CD14-positive monocyte (primary cell): ENCODE data around the gene POMT2. TPM values are rescaled to one million over a fixed set of nuclear protein-coding genes. Genes with fewer than 3 reads are reported as not detected.

ENCODE experiments used
- DNase-seq, 3 donors: peaks; one replicate each; pipeline ENCODE4 v3.0.0-alpha.2; 2011 to 2022
- H2AFZ ChIP-seq: 2 replicates; pipeline ENCODE4 v1.6.0; 2012; ENCODE audit warnings: mild to moderate bottlenecking, low read depth, low read length, inconsistent platforms; ENCODE audit not compliant: insufficient read depth, poor library complexity, severe bottlenecking
- H3K27ac ChIP-seq, 2 donors: 1 replicate in 1 of 2; 2 replicates in 1 of 2; pipeline ENCODE4 v1.5.1; 2012 to 2013; ENCODE audit warnings: low read length in 2 of 2, control low read depth in 1 of 2, inconsistent platforms in 1 of 2, low read depth in 1 of 2, mild to moderate bottlenecking in 1 of 2
- H3K27me3 ChIP-seq, 2 donors: one replicate each; pipeline versions ENCODE4 v1.6.0 to v1.6.1; 2011 to 2013; ENCODE audit warnings: low read length in 2 of 2; ENCODE audit not compliant: control insufficient read depth in 2 of 2, insufficient read depth in 2 of 2
- H3K36me3 ChIP-seq, 2 donors: replicated peaks in 1 of 2; 1 replicate in 1 of 2; 2 replicates in 1 of 2; pipeline versions ENCODE4 v1.5.1 to v1.6.1; 2012 to 2013; ENCODE audit warnings: low read length in 2 of 2, control low read depth in 1 of 2, inconsistent platforms in 1 of 2, mild to moderate bottlenecking in 1 of 2; ENCODE audit not compliant: insufficient read depth in 2 of 2, control insufficient read depth in 1 of 2
- H3K4me1 ChIP-seq, 2 donors: 1 replicate in 1 of 2; 2 replicates in 1 of 2; pipeline versions ENCODE4 v1.5.1 to v1.6.1; 2012 to 2013; ENCODE audit warnings: low read length in 2 of 2, control low read depth in 1 of 2, inconsistent platforms in 1 of 2, mild to moderate bottlenecking in 1 of 2, moderate library complexity in 1 of 2; ENCODE audit not compliant: insufficient read depth in 2 of 2, control insufficient read depth in 1 of 2
- H3K4me2 ChIP-seq: replicated peaks from 2 replicates; pipeline ENCODE3; 2012; ENCODE audit warnings: low read length, moderate library complexity, mild to moderate bottlenecking; ENCODE audit not compliant: poor library complexity, severe bottlenecking; ENCODE audit errors: extremely low read depth
- H3K4me3 ChIP-seq, 3 experiments: fragments of 200-600 bp in 1 of 3; sonication (generic) in 1 of 3; replicated peaks in 1 of 3; 1 replicate in 2 of 3; 2 replicates in 1 of 3; pipeline ENCODE4 v1.5.1; 2011 to 2013; ENCODE audit warnings: low read length in 3 of 3, mild to moderate bottlenecking in 3 of 3, control low read depth in 2 of 3, low read depth in 2 of 3, inconsistent platforms in 1 of 3, moderate library complexity in 1 of 3
- H3K79me2 ChIP-seq: 2 replicates; pipeline ENCODE4 v1.6.0; 2012; ENCODE audit warnings: mild to moderate bottlenecking, control low read depth, inconsistent platforms, low read length, moderate library complexity; ENCODE audit not compliant: insufficient read depth
- H3K9ac ChIP-seq: 2 replicates; pipeline ENCODE4 v1.6.0; 2017; ENCODE audit warnings: low read length, mild to moderate bottlenecking; ENCODE audit not compliant: insufficient read depth, poor library complexity, severe bottlenecking
- H3K9me3 ChIP-seq, 2 donors: replicated peaks in 1 of 2; 1 replicate in 1 of 2; 2 replicates in 1 of 2; pipeline versions ENCODE4 v1.5.1 to v1.6.1; 2012 to 2013; ENCODE audit warnings: low read length in 2 of 2, control low read depth in 1 of 2; ENCODE audit not compliant: control insufficient read depth in 1 of 2, insufficient read depth in 1 of 2
- H4K20me1 ChIP-seq: 2 replicates; pipeline ENCODE4 v1.6.0; 2012; ENCODE audit warnings: mild to moderate bottlenecking, low read length, control low read depth, moderate library complexity; ENCODE audit not compliant: insufficient read depth
- H3K27ac Mint-ChIP-seq, 7 donors: one replicate each; pipeline ENCODE4 v1.8.0; 2020; ENCODE audit warnings: mild to moderate bottlenecking in 7 of 7, mixed read lengths in 7 of 7, moderate library complexity in 6 of 7, inconsistent platforms in 2 of 7
- H3K27me3 Mint-ChIP-seq, 3 donors: one replicate each; pipeline ENCODE4 v1.8.0; 2021 to 2022; ENCODE audit warnings: low read depth in 3 of 3, mild to moderate bottlenecking in 3 of 3, mixed read lengths in 3 of 3, moderate library complexity in 3 of 3, inconsistent platforms in 1 of 3
- H3K36me3 Mint-ChIP-seq, 2 donors: one replicate each; pipeline ENCODE4 v1.8.0; 2020; ENCODE audit warnings: mixed read lengths in 2 of 2, inconsistent platforms in 1 of 2, mild to moderate bottlenecking in 1 of 2
- H3K4me1 Mint-ChIP-seq: one replicate; pipeline ENCODE4 v1.8.0; 2020; ENCODE audit warnings: mild to moderate bottlenecking, mixed read lengths
- H3K4me3 Mint-ChIP-seq, 2 donors: one replicate each; pipeline ENCODE4 v1.8.0; 2020; ENCODE audit warnings: mild to moderate bottlenecking in 2 of 2, mixed read lengths in 2 of 2, moderate library complexity in 1 of 2
- H3K9me3 Mint-ChIP-seq, 7 donors: one replicate each; pipeline ENCODE4 v1.8.0; 2020 to 2022; ENCODE audit warnings: mixed read lengths in 7 of 7, mild to moderate bottlenecking in 6 of 7, moderate library complexity in 6 of 7, inconsistent platforms in 2 of 7
- CTCF ChIP-seq: fragments of 200-600 bp; IDR thresholded peaks from one replicate; pipeline ENCODE4 v1.8.0; 2022; ENCODE audit warnings: antibody characterized with exemption, mild to moderate bottlenecking
- WGBS: methylation state at CpG from one replicate; pipeline ENCODE4 v1.1.5; 2013; ENCODE audit warnings: missing lambda C conversion rate; ENCODE audit not compliant: insufficient coverage; 5-methylcytosine and 5-hydroxymethylcytosine counted together
- intact Hi-C, 2 donors: fragments of 100-400 bp; cut with micrococcal nuclease; formaldehyde crosslinking; loops; one replicate each; pipeline versions ENCODE4 v1.15.0 to v1.15.1; 2023
- polyA plus RNA-seq, 3 donors: library from polyadenylated mRNA; depleted of rRNA in 1 of 3; unstranded in 2 of 3; stranded (reverse) in 1 of 3; fragments of 300-500 nt in 2 of 3; fragments of >200 nt in 1 of 3; fragmentation: Illumina TruSeq in 2 of 3; gene quantifications; 1 replicate in 2 of 3; 2 replicates in 1 of 3; pipeline ENCODE4 v1.2.3, GENCODE V29; 2012 to 2021

POMT2 gene
- polyA plus RNA-seq, 3 donors: 1.5 to 8.9 (median 1.8) TPM

GRCh38 chr14:77240336-77240915 is 80.3 kb downstream of the POMT2 start:
- H3K27me3 Mint-ChIP-seq: peaks cover 0 to 1% (median 0%) of the 10 kb centered on the region in 3 donors
- no peak overlapping the region for H3K27ac Mint-ChIP-seq
- H3K4me2 ChIP-seq: no peak overlapping the region

GRCh38 chr14:77239412-77239811 is 81.3 kb downstream of the POMT2 start:
- DNase-seq: no peak
- Mint-ChIP-seq H3K9me3 (no peaks in the 10 kb centered on the region), H3K27ac (no peak overlapping the region), H3K27me3 (peaks cover 0 to 2% (median 1%) of the 10 kb centered on the region in 3 donors), H3K4me3 (no peak overlapping the region), H3K36me3 (no peaks in the 10 kb centered on the region), H3K4me1 (peaks cover 3% of the 10 kb centered on the region)
- Histone ChIP-seq H3K9ac (no peak overlapping the region), H3K27ac (no peak overlapping the region), H3K36me3 (no peaks in the 10 kb centered on the region), H3K4me1 (no peaks in the 10 kb centered on the region), H3K27me3 (no peaks in the 10 kb centered on the region), H3K9me3 (no peaks in the 10 kb centered on the region), H2AFZ (no peak overlapping the region), H3K79me2 (no peaks in the 10 kb centered on the region), H3K4me3 (no peak overlapping the region), H4K20me1 (no peaks in the 10 kb centered on the region), H3K4me2 (no peak overlapping the region)
- no peak for TF ChIP-seq CTCF
- intact Hi-C loops: no loop called here
- 97% methylated on average over 9 of the region's 16 CpGs for WGBS

More at GRCh38 chr14:77240336-77240915, 80.3 kb downstream of the POMT2 start:
- Mint-ChIP-seq H3K4me1 (peaks cover 3% of the 10 kb centered on the region), H3K9me3 (no peaks in the 10 kb centered on the region), H3K4me3 (no peak overlapping the region), H3K36me3 (no peaks in the 10 kb centered on the region)
- WGBS: 92% methylated on average over 12 of the region's 15 CpGs
- Histone ChIP-seq H3K36me3 (no peaks in the 10 kb centered on the region), H2AFZ (no peak overlapping the region), H3K4me3 (no peak overlapping the region), H4K20me1 (no peaks in the 10 kb centered on the region), H3K9me3 (no peaks in the 10 kb centered on the region), H3K27me3 (no peaks in the 10 kb centered on the region), H3K79me2 (no peaks in the 10 kb centered on the region), H3K4me1 (no peaks in the 10 kb centered on the region), H3K9ac (no peak overlapping the region), H3K27ac (no peak overlapping the region)
- no peak for DNase-seq
- intact Hi-C loops: no loop called here
- no peak for TF ChIP-seq CTCF
